HG03060 (cell line): ENCODE results near the gene AKR1E2.

Experiments
- ATAC-seq: cut with Tn5 transposase; IDR thresholded peaks from one replicate; pipeline ENCODE4 v1.9.1; 2021; ENCODE audit warnings: low read depth, moderate number of reproducible peaks; ENCODE audit not compliant: unreplicated experiment

AKR1E2 gene

GRCh38 chr10:4825868-4826791 is at the start of gene AKR1E2:
AKR1E2 (plus strand) TSS chr10:4826207; CDS start chr10:4826325, 118 bp downstream.
- ATAC-seq, result no peak

GRCh38 chr10:4776234-4776638 is 49.8 kb upstream of the AKR1E2 start:
- ATAC-seq, result no peak

- no peak for ATAC-seq
These were observed 47.2 kb upstream of the AKR1E2 start for GRCh38 chr10:4778761-4779160.

GRCh38 chr10:4780091-4780490 is 45.9 kb upstream of the AKR1E2 start:
- ATAC-seq, result no peak

GRCh38 chr10:4780782-4781181 is 45.2 kb upstream of the AKR1E2 start:
- ATAC-seq, result no peak

- ATAC-seq, result no peak
These were observed 44.1 kb upstream of the AKR1E2 start for GRCh38 chr10:4781955-4782354.

- ATAC-seq, result no peak
These were observed 41.2 kb upstream of the AKR1E2 start for GRCh38 chr10:4784667-4785333.

- ATAC-seq, result no peak
These were observed 39.8 kb upstream of the AKR1E2 start for GRCh38 chr10:4786043-4786839.

- ATAC-seq, result no peak
These were observed 36.0 kb upstream of the AKR1E2 start for GRCh38 chr10:4790045-4790444.

GRCh38 chr10:4790922-4791321 is 35.1 kb upstream of the AKR1E2 start:
- no peak for ATAC-seq

- ATAC-seq, result no peak
These were observed 33.6 kb upstream of the AKR1E2 start for GRCh38 chr10:4792381-4792780.

- no peak for ATAC-seq
These were observed 24.6 kb upstream of the AKR1E2 start for GRCh38 chr10:4801405-4801804.

- no peak for ATAC-seq
These were observed 23.1 kb upstream of the AKR1E2 start for GRCh38 chr10:4802711-4803487.

GRCh38 chr10:4803822-4804221 is 22.2 kb upstream of the AKR1E2 start:
- no peak for ATAC-seq

GRCh38 chr10:4804465-4804864 is 21.5 kb upstream of the AKR1E2 start:
- no peak for ATAC-seq

GRCh38 chr10:4806534-4806933 is 19.5 kb upstream of the AKR1E2 start:
- ATAC-seq, result no peak

GRCh38 chr10:4807761-4808507 is 18.1 kb upstream of the AKR1E2 start:
- ATAC-seq, result no peak

GRCh38 chr10:4809156-4809555 is 16.9 kb upstream of the AKR1E2 start:
- no peak for ATAC-seq

- ATAC-seq, result no peak
These were observed 15.9 kb upstream of the AKR1E2 start for GRCh38 chr10:4810092-4810491.

GRCh38 chr10:4812046-4812445 is 14.0 kb upstream of the AKR1E2 start:
- ATAC-seq, result no peak
